ENCODE measurements around the gene KDM2B.
"Not testable (repeated sequence)": the region's sequence is repeated elsewhere in the genome, so short reads cannot be mapped to it uniquely, and the experiment has no call there.

Gene KDM2B

GRCh38 chr12:121388421-121388981, 192.3 kb downstream of the KDM2B start:
- H3F3A ChIP-seq (ENCODE audit: insufficient read depth, low read length): peaks cover 6% of the 10 kb centered on the region; the same call in 1 of the 2 replicates
- DNase-seq: no peak
- H3K9ac ChIP-seq (ENCODE audit: low read length): no peak overlapping the region
- no peaks in the 10 kb centered on the region for H4K20me1 ChIP-seq (ENCODE audit: insufficient read depth, low read length)
- no peaks in the 10 kb centered on the region for H3K79me2 ChIP-seq (ENCODE audit: low read length)
- no peaks in the 10 kb centered on the region for H3K9me3 ChIP-seq (replicated peaks; ENCODE audit: insufficient read depth, low read length)
- H3K27ac ChIP-seq (ENCODE audit: low read length): no peak overlapping the region
- H3K27me3 ChIP-seq (replicated peaks; ENCODE audit: insufficient read depth, low read length): no peaks in the 10 kb centered on the region
- H3K4me2 ChIP-seq (ENCODE audit: low read depth, low read length): no peak overlapping the region
- H3K4me1 ChIP-seq (ENCODE audit: low read length): peaks cover 5% of the 10 kb centered on the region
- no peaks in the 10 kb centered on the region for H3K36me3 ChIP-seq (replicated peaks; ENCODE audit: insufficient read depth, low read length)
- no peaks in the 10 kb centered on the region for H3K9me2 ChIP-seq (replicated peaks; ENCODE audit: insufficient read depth, low read length)
- H2AFZ ChIP-seq (ENCODE audit: low read length): no peak overlapping the region
- H3K4me3 ChIP-seq (ENCODE audit: low read length): no peak overlapping the region
- TF ChIP-seq EZH2 (optimal IDR thresholded peaks at IDR 0.05; ENCODE audit: low read depth, low read length) (no peak), CTCF (IDR thresholded peaks at IDR 0.05; ENCODE audit: low read length) (no peak), EZH2phosphoT487 (IDR thresholded peaks at IDR 0.05; ENCODE audit: low read length) (no peak)

- H3K4me1 ChIP-seq (ENCODE audit: low read length); H3K9me2 ChIP-seq (replicated peaks; ENCODE audit: insufficient read depth, low read length); H3K4me2 ChIP-seq (ENCODE audit: low read depth, low read length); H3K9ac ChIP-seq (ENCODE audit: low read length); H3K9me3 ChIP-seq (replicated peaks; ENCODE audit: insufficient read depth, low read length); H2AFZ ChIP-seq (ENCODE audit: low read length); H4K20me1 ChIP-seq (ENCODE audit: insufficient read depth, low read length); H3K27ac ChIP-seq (ENCODE audit: low read length); H3K79me2 ChIP-seq (ENCODE audit: low read length); H3K36me3 ChIP-seq (replicated peaks; ENCODE audit: insufficient read depth, low read length); H3F3A ChIP-seq (ENCODE audit: insufficient read depth, low read length); H3K4me3 ChIP-seq (ENCODE audit: low read length); H3K27me3 ChIP-seq (replicated peaks; ENCODE audit: insufficient read depth, low read length); DNase-seq: not testable (repeated sequence)
Measured at GRCh38 chr12:121384891-121385290, 195.9 kb downstream of the KDM2B start.

- H3K27me3 ChIP-seq (replicated peaks; ENCODE audit: insufficient read depth, low read length): no peaks in the 10 kb centered on the region
- DNase-seq: no peak
- no peak overlapping the region for H3K4me3 ChIP-seq (ENCODE audit: low read length)
Measured at GRCh38 chr12:121383601-121384021, 197.2 kb downstream of the KDM2B start.

More at GRCh38 chr12:121383601-121384021, 197.2 kb downstream of the KDM2B start:
- Histone ChIP-seq H3K4me1 (ENCODE audit: low read length) (no peaks in the 10 kb centered on the region), H3F3A (ENCODE audit: insufficient read depth, low read length) (no peaks in the 10 kb centered on the region), H3K9me3 (replicated peaks; ENCODE audit: insufficient read depth, low read length) (no peaks in the 10 kb centered on the region), H4K20me1 (ENCODE audit: insufficient read depth, low read length) (no peaks in the 10 kb centered on the region), H3K9ac (ENCODE audit: low read length) (no peak overlapping the region), H3K9me2 (replicated peaks; ENCODE audit: insufficient read depth, low read length) (no peaks in the 10 kb centered on the region), H3K4me2 (ENCODE audit: low read depth, low read length) (no peak overlapping the region), H2AFZ (ENCODE audit: low read length) (no peak overlapping the region), H3K79me2 (ENCODE audit: low read length) (no peaks in the 10 kb centered on the region), H3K36me3 (replicated peaks; ENCODE audit: insufficient read depth, low read length) (no peaks in the 10 kb centered on the region), H3K27ac (ENCODE audit: low read length) (no peak overlapping the region)
- TF ChIP-seq EZH2phosphoT487 (IDR thresholded peaks at IDR 0.05; ENCODE audit: low read length) (no peak), CTCF (IDR thresholded peaks at IDR 0.05; ENCODE audit: low read length) (no peak), EZH2 (optimal IDR thresholded peaks at IDR 0.05; ENCODE audit: low read depth, low read length) (no peak)

All from MM.1S (cell line).